ENCODE results near the gene PLEKHA5.

PLEKHA5 gene

GRCh38 chr12:19130224-19131024 lies 891 bp downstream of the PLEKHA5 start:
- DNase-seq, result peak in 1 of 2 donors; percentile 40

GRCh38 chr12:19131025-19131444 lies 1.5 kb downstream of the PLEKHA5 start:
- peak in 1 of 2 donors; percentile 23 for DNase-seq

- no peak for DNase-seq
Measured at GRCh38 chr12:19138551-19138950, 9.0 kb downstream of the PLEKHA5 start.

GRCh38 chr12:19138956-19139355 lies 9.4 kb downstream of the PLEKHA5 start:
- DNase-seq, result no peak

GRCh38 chr12:19139615-19140194 lies 10.2 kb downstream of the PLEKHA5 start:
- DNase-seq, result no peak

GRCh38 chr12:19140381-19141236 lies 11.1 kb downstream of the PLEKHA5 start:
- no peak for DNase-seq

- no peak for DNase-seq
Measured at GRCh38 chr12:19142499-19142898, 13.0 kb downstream of the PLEKHA5 start.

- no peak for DNase-seq
Measured at GRCh38 chr12:19144287-19144686, 14.8 kb downstream of the PLEKHA5 start.

GRCh38 chr12:19144985-19145384 lies 15.5 kb downstream of the PLEKHA5 start:
- DNase-seq, result no peak

GRCh38 chr12:19148860-19149259 lies 19.3 kb downstream of the PLEKHA5 start:
- DNase-seq, result no peak

GRCh38 chr12:19150273-19150900 lies 20.9 kb downstream of the PLEKHA5 start:
- DNase-seq, result no peak

- no peak for DNase-seq
Measured at GRCh38 chr12:19151298-19151697, 21.8 kb downstream of the PLEKHA5 start.

GRCh38 chr12:19153396-19153795 lies 23.9 kb downstream of the PLEKHA5 start:
- no peak for DNase-seq

GRCh38 chr12:19154686-19155085 lies 25.2 kb downstream of the PLEKHA5 start:
- DNase-seq, result no peak

- no peak for DNase-seq
Measured at GRCh38 chr12:19155981-19156734, 26.6 kb downstream of the PLEKHA5 start.

GRCh38 chr12:19158923-19159322 lies 29.4 kb downstream of the PLEKHA5 start:
- no peak for DNase-seq

GRCh38 chr12:19161216-19161615 lies 31.7 kb downstream of the PLEKHA5 start:
- no peak for DNase-seq

GRCh38 chr12:19165451-19165850 lies 35.9 kb downstream of the PLEKHA5 start:
- DNase-seq, result no peak

- no peak for DNase-seq
Measured at GRCh38 chr12:19166387-19166786, 36.9 kb downstream of the PLEKHA5 start.

- DNase-seq, result no peak
Measured at GRCh38 chr12:19166956-19167355, 37.4 kb downstream of the PLEKHA5 start.

- no peak for DNase-seq
Measured at GRCh38 chr12:19167708-19168107, 38.2 kb downstream of the PLEKHA5 start.

GRCh38 chr12:19168644-19169043 lies 39.1 kb downstream of the PLEKHA5 start:
- no peak for DNase-seq

Data from hippocampal formation (tissue), 2 donors.